Activated CD8-positive, alpha-beta T cell treated with anti-CD3 and anti-CD28 coated beads for 36 hours (primary cell): ENCODE results near the gene PIP5K1C. TPM values are rescaled to one million over a fixed set of nuclear protein-coding genes. Genes with fewer than 3 reads are reported as not detected.

Source experiments
- ATAC-seq: fragments of 200-7000 bp; cut with Tn5 transposase; one replicate; pipeline ENCODE4 v1.10.0; 2021; ENCODE audit warnings: mild to moderate bottlenecking, moderate library complexity
- CTCF ChIA-PET: fragments of 350-600 bp; sonication (Branson Sonifier 250); formaldehyde crosslinking; loops from one replicate; lab custom pipeline; 2021; ENCODE audit warnings: antibody characterized with exemption; lab: Charles Lee
- POLR2A ChIA-PET: fragments of 350-600 bp; sonication (Branson Sonifier 250); formaldehyde crosslinking; loops from one replicate; lab custom pipeline; 2021; ENCODE audit warnings: antibody characterized with exemption; lab: Charles Lee
- DNase-seq: peaks from one replicate; pipeline ENCODE4 v3.0.0-alpha.2; 2020
- H3K27ac Mint-ChIP-seq: one replicate; pipeline ENCODE4 v1.8.0; 2021; ENCODE audit warnings: mild to moderate bottlenecking, mixed read lengths
- H3K27me3 Mint-ChIP-seq: one replicate; pipeline ENCODE4 v1.8.0; 2021; ENCODE audit warnings: mixed read lengths
- H3K36me3 Mint-ChIP-seq: one replicate; pipeline ENCODE4 v1.8.0; 2021; ENCODE audit warnings: low read depth, mixed read lengths
- H3K4me1 Mint-ChIP-seq: one replicate; pipeline ENCODE4 v1.8.0; 2021; ENCODE audit warnings: low read depth, mixed read lengths
- H3K4me3 Mint-ChIP-seq: one replicate; pipeline ENCODE4 v1.8.0; 2021; ENCODE audit warnings: mild to moderate bottlenecking, moderate library complexity, mixed read lengths
- H3K9me3 Mint-ChIP-seq: one replicate; pipeline ENCODE4 v1.8.0; 2021; ENCODE audit warnings: mixed read lengths
- CTCF ChIP-seq: fragments of 200-600 bp; IDR thresholded peaks from one replicate; pipeline ENCODE4 v1.8.0; 2022; ENCODE audit warnings: antibody characterized with exemption, mild to moderate bottlenecking
- intact Hi-C: fragments of 100-400 bp; cut with micrococcal nuclease; formaldehyde crosslinking; loops from one replicate; pipeline ENCODE4 v1.10.0; 2022
- total RNA-seq, 2 experiments: library from RNA; stranded (reverse); gene quantifications; one replicate each; pipeline ENCODE4 v1.2.3, GENCODE V29; 2021

PIP5K1C gene
- total RNA-seq, 2 experiments from 2014 or later, result 20.4 to 22.2 TPM

- ChIA-PET CTCF (interaction anchor here (1.8 kb wide), 1 partner anchor 18 kb away, joined by 9 read pairs; the partner anchor contains the start of gene GIPC3), POLR2A (no interaction called here)
- peak; percentile 13 for DNase-seq
- H3K36me3 Mint-ChIP-seq, result no peaks in the 10 kb centered on the region
- intact Hi-C loops, result no loop called here
- no peaks in the 10 kb centered on the region for H3K27me3 Mint-ChIP-seq
- H3K27ac Mint-ChIP-seq, result no peak overlapping the region
- no peak for ATAC-seq
- no peak for TF ChIP-seq CTCF
- H3K4me1 Mint-ChIP-seq, result peaks cover 9% of the 10 kb centered on the region
- H3K4me3 Mint-ChIP-seq, result no peak overlapping the region
- H3K9me3 Mint-ChIP-seq, result no peaks in the 10 kb centered on the region
Measured at GRCh38 chr19:3603121-3603811, 97.0 kb downstream of the PIP5K1C start.

GRCh38 chr19:3601021-3601420 is 99.2 kb downstream of the PIP5K1C start:
- Mint-ChIP-seq H3K9me3 (no peaks in the 10 kb centered on the region), H3K4me3 (no peak overlapping the region), H3K27me3 (no peaks in the 10 kb centered on the region), H3K4me1 (no peaks in the 10 kb centered on the region), H3K36me3 (no peaks in the 10 kb centered on the region), H3K27ac (no peak overlapping the region)
- intact Hi-C loops, result no loop called here
- ATAC-seq (no peak), DNase-seq (no peak)
- ChIA-PET POLR2A (interaction anchor here (0.8 kb wide), 1 partner anchor 17 kb away, joined by 3 read pairs; no protein-coding TSS in a partner anchor), CTCF (interaction anchor here (1.2 kb wide), 1 partner anchor 10 kb away, joined by 3 read pairs; no protein-coding TSS in a partner anchor)
- TF ChIP-seq CTCF, result no peak

GRCh38 chr19:3599776-3600187 is 100.5 kb downstream of the PIP5K1C start:
- H3K4me3 Mint-ChIP-seq, result no peak overlapping the region
- H3K9me3 Mint-ChIP-seq, result no peaks in the 10 kb centered on the region
- POLR2A ChIA-PET, result no interaction called here
- H3K27ac Mint-ChIP-seq, result no peak overlapping the region
- CTCF ChIA-PET, result no interaction called here
- intact Hi-C loops, result no loop called here
- TF ChIP-seq CTCF, result no peak
- no peak for ATAC-seq
- H3K36me3 Mint-ChIP-seq, result no peaks in the 10 kb centered on the region
- H3K4me1 Mint-ChIP-seq, result no peaks in the 10 kb centered on the region
- H3K27me3 Mint-ChIP-seq, result no peaks in the 10 kb centered on the region
- no peak for DNase-seq

DNA sequence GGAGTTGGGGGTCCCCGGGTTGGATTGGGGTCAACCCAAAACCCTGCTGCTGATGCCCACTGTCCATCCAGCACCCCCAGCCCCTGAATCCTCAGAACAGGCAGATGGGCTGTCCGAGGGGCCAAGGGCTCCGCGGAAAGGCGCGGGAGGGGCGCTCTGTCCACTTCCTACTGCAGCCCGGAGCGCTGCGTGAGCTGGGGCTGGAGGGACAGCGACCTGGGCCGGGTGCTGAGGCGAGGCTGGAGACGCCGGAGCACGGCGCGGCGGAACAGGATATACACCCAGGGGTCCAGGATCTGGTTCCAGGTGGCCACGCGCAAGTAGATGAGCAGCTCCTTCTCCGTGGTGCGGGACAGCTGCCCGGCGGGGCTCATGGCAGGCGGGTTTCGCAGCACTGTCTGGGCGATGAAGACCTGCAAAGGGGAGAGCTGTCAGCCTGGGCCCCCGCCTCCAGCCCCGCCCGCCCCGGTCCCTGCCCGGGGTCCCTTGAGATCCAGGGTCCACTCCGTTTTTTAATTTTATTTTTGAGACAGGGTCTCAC is 104.7 kb downstream of the PIP5K1C start:
- H3K9me3 Mint-ChIP-seq, result no peaks in the 10 kb centered on the region
- H3K36me3 Mint-ChIP-seq, result no peaks in the 10 kb centered on the region
- intact Hi-C loops, result no loop called here
- DNase-seq (no peak), ATAC-seq (no peak)
- H3K27me3 Mint-ChIP-seq, result no peaks in the 10 kb centered on the region
- ChIA-PET CTCF (no interaction called here), POLR2A (no interaction called here)
- H3K27ac Mint-ChIP-seq, result no peak overlapping the region
- TF ChIP-seq CTCF, result no peak
- H3K4me3 Mint-ChIP-seq, result no peak overlapping the region
- no peaks in the 10 kb centered on the region for H3K4me1 Mint-ChIP-seq

- no peaks in the 10 kb centered on the region for H3K36me3 Mint-ChIP-seq
- TF ChIP-seq CTCF, result no peak
- ATAC-seq (peak; percentile 49), DNase-seq (peak; percentile 22)
- no peak overlapping the region for H3K27ac Mint-ChIP-seq
- CTCF ChIA-PET, result interaction anchor here (1.0 to 2.4 kb wide), 2 partner anchors 11 to 47 kb away, joined by 3 to 14 read pairs; no protein-coding TSS in a partner anchor
- no peak overlapping the region for H3K4me3 Mint-ChIP-seq
- H3K9me3 Mint-ChIP-seq, result no peaks in the 10 kb centered on the region
- no peaks in the 10 kb centered on the region for H3K27me3 Mint-ChIP-seq
- POLR2A ChIA-PET, result interaction anchor here (1.0 kb wide), 1 partner anchor 37 kb away, joined by 3 read pairs; no protein-coding TSS in a partner anchor
- no peaks in the 10 kb centered on the region for H3K4me1 Mint-ChIP-seq
- intact Hi-C loops, result no loop called here
Measured at GRCh38 chr19:3593156-3593555, 107.1 kb downstream of the PIP5K1C start.
